Spleen (tissue), 11 donors: ENCODE measurements around the gene PEF1. TPM values are rescaled to one million over a fixed set of nuclear protein-coding genes. Genes with fewer than 3 reads are reported as not detected.

Experiments
- DNase-seq: peaks from one replicate; pipeline ENCODE4 v3.0.0-alpha.2; 2020
- H3K27ac ChIP-seq, 8 donors: fragments of 200-600 bp; sonication (generic) in 7 of 8; 1 replicate in 4 of 8; 2 replicates in 4 of 8; pipeline versions ENCODE4 v1.5.0 to v1.8.0; 2016 to 2021; ENCODE audit warnings: inconsistent platforms in 4 of 8, mild to moderate bottlenecking in 4 of 8, moderate library complexity in 1 of 8
- H3K27me3 ChIP-seq, 7 donors: fragments of 200-600 bp; sonication (generic) in 6 of 7; replicated peaks in 1 of 7; 1 replicate in 4 of 7; 2 replicates in 3 of 7; pipeline versions ENCODE4 v1.5.0 to v1.8.0; 2016 to 2021; ENCODE audit warnings: inconsistent platforms in 3 of 7, mild to moderate bottlenecking in 1 of 7
- H3K36me3 ChIP-seq, 6 donors: fragments of 200-600 bp; sonication (generic) in 5 of 6; 1 replicate in 4 of 6; 2 replicates in 2 of 6; pipeline versions ENCODE4 v1.5.0 to v1.8.0; 2016 to 2021; ENCODE audit warnings: inconsistent platforms in 2 of 6
- H3K4me1 ChIP-seq, 6 donors: fragments of 200-600 bp; sonication (generic) in 5 of 6; 1 replicate in 3 of 6; 2 replicates in 3 of 6; pipeline versions ENCODE4 v1.5.0 to v1.8.0; 2016 to 2021; ENCODE audit warnings: inconsistent platforms in 3 of 6
- H3K4me3 ChIP-seq, 8 donors: fragments of 200-600 bp; sonication (generic) in 7 of 8; 1 replicate in 4 of 8; 2 replicates in 4 of 8; pipeline versions ENCODE4 v1.5.0 to v1.8.0; 2016 to 2021; ENCODE audit warnings: inconsistent platforms in 4 of 8, mild to moderate bottlenecking in 4 of 8, moderate library complexity in 2 of 8
- H3K9me3 ChIP-seq, 8 donors: fragments of 200-600 bp; sonication (generic) in 7 of 8; 1 replicate in 4 of 8; 2 replicates in 4 of 8; pipeline versions ENCODE4 v1.5.0 to v1.8.0; 2016 to 2021; ENCODE audit warnings: inconsistent platforms in 4 of 8
- CTCF ChIP-seq, 11 experiments: fragments of 200-600 bp in 7 of 11; fragments of 450-650 bp in 4 of 11; sonication (generic) in 4 of 11; IDR thresholded peaks in 8 of 11; conservative IDR thresholded peaks in 3 of 11; 1 replicate in 7 of 11; 2 replicates in 4 of 11; pipeline versions ENCODE4 v1.4.0 to v1.8.0; 2016 to 2021; ENCODE audit warnings: antibody characterized with exemption in 11 of 11, inconsistent platforms in 4 of 11, mild to moderate bottlenecking in 1 of 11
- POLR2A ChIP-seq, 3 donors: fragments of 450-650 bp; IDR thresholded peaks; one replicate each; pipeline ENCODE4 v1.5.1; 2017; ENCODE audit warnings: antibody characterized with exemption in 3 of 3, mild to moderate bottlenecking in 1 of 3
- POLR2AphosphoS5 ChIP-seq, 3 donors: sonication (generic); formaldehyde crosslinking; IDR thresholded peaks; one replicate each; pipeline ENCODE4 v1.5.1; 2017; ENCODE audit warnings: antibody characterized with exemption in 3 of 3
- WGBS, 5 donors: extraction: QIAGEN DNeasy Blood & Tissue Kit in 3 of 5; methylation state at CpG; one replicate each; pipeline versions ENCODE4 v1.1.5 to v1.1.7; 2013 to 2018; 5-methylcytosine and 5-hydroxymethylcytosine counted together
- intact Hi-C: fragments of 100-400 bp; cut with DNase I; formaldehyde crosslinking; loops from one replicate; pipeline ENCODE4 v1.15.0; 2023; ENCODE audit warnings: low total_unique reads
- polyA plus RNA-seq, 3 donors: library from polyadenylated mRNA; stranded (reverse); fragments of 200-250 nt; gene quantifications; one replicate each; pipeline ENCODE4 v1.2.1, GENCODE V29; 2013
- total RNA-seq, 7 donors: library from RNA; depleted of rRNA in 3 of 7; stranded (reverse); fragments of >200 nt in 3 of 7; fragmentation: NEBNext Ultra II Directional in 4 of 7; extraction: Animal tissue kit (Norgen Biotek cat#: 25700) in 4 of 7; gene quantifications; one replicate each; pipeline versions ENCODE4 v1.1.0 to v1.2.1, GENCODE V29; 2016 to 2021
- donor health status: healthy with polysubstance abuse.
- donor health status: DM: no; HTN: no; CAD: no; lungs with moderate emphysema.
- donor health status: DM: no; HTN: no; CAD: no.
- donor health status: Bipolar disorder and iron deficiency.
- donor health status: healthy.
- donor health status: DM: no; HTN: no; CAD: no.
- donor health status: DM: yes; HTN: yes; CAD: no.

PEF1 gene
- total and polyA plus RNA-seq, 10 donors, result 46.5 to 73.4 (median 55.7) TPM

GRCh38 chr1:31652891-31653499 is 8.3 kb upstream of the PEF1 start:
- WGBS, 5 donors, result 77 to 87% (median 84%) methylated on average over 4 of the region's 4 CpGs
- no peaks in the 10 kb centered on the region for H3K9me3 ChIP-seq
- no peaks in the 10 kb centered on the region for H3K36me3 ChIP-seq
- H3K4me3 ChIP-seq, result no peak overlapping the region
- TF ChIP-seq POLR2A (IDR thresholded peaks at IDR 0.05) (no peak), POLR2AphosphoS5 (IDR thresholded peaks at IDR 0.05) (no peak), CTCF (IDR thresholded peaks at IDR 0.05 in 8 of 11, conservative IDR thresholded peaks at IDR 0.05 in 3 of 11) (no peak)
- no peak overlapping the region for H3K27ac ChIP-seq
- no peak for DNase-seq
- intact Hi-C loops, result no loop called here
- H3K27me3 ChIP-seq, result no peaks in the 10 kb centered on the region
- peaks cover 0 to 36% (median 4%) of the 10 kb centered on the region in 6 donors for H3K4me1 ChIP-seq

GRCh38 chr1:31651766-31652165 is 7.1 kb upstream of the PEF1 start:
- Histone ChIP-seq H3K4me3 (no peak overlapping the region), H3K4me1 (peaks cover 0 to 24% (median 4%) of the 10 kb centered on the region in 6 donors), H3K9me3 (no peaks in the 10 kb centered on the region), H3K27ac (no peak overlapping the region), H3K36me3 (no peaks in the 10 kb centered on the region), H3K27me3 (no peaks in the 10 kb centered on the region)
- TF ChIP-seq POLR2AphosphoS5 (IDR thresholded peaks at IDR 0.05) (no peak), POLR2A (IDR thresholded peaks at IDR 0.05) (no peak), CTCF (IDR thresholded peaks at IDR 0.05 in 8 of 11, conservative IDR thresholded peaks at IDR 0.05 in 3 of 11) (no peak)
- intact Hi-C loops, result no loop called here
- WGBS, 5 donors, result 64 to 75% (median 69%) methylated on average over 6 of the region's 6 CpGs
- DNase-seq, result no peak

GRCh38 chr1:31651089-31651420 is 6.4 kb upstream of the PEF1 start:
- DNase-seq, result no peak
- Histone ChIP-seq H3K27me3 (no peaks in the 10 kb centered on the region), H3K27ac (no peak overlapping the region), H3K9me3 (no peaks in the 10 kb centered on the region), H3K4me3 (no peak overlapping the region), H3K4me1 (peaks cover 0 to 23% (median 4%) of the 10 kb centered on the region in 6 donors), H3K36me3 (no peaks in the 10 kb centered on the region)
- TF ChIP-seq POLR2AphosphoS5 (IDR thresholded peaks at IDR 0.05), result no peak
- no peak for TF ChIP-seq POLR2A (IDR thresholded peaks at IDR 0.05)
- TF ChIP-seq CTCF (IDR thresholded peaks at IDR 0.05 in 8 of 11, conservative IDR thresholded peaks at IDR 0.05 in 3 of 11), result no peak
- WGBS, 5 donors, result 73 to 85% (median 76%) methylated on average over 1 of the region's 1 CpG
- intact Hi-C loops, result no loop called here

- Histone ChIP-seq H3K36me3 (no peaks in the 10 kb centered on the region), H3K27me3 (no peaks in the 10 kb centered on the region), H3K27ac (no peak overlapping the region), H3K4me1 (peaks cover 5 to 28% (median 10%) of the 10 kb centered on the region in 6 donors), H3K9me3 (no peaks in the 10 kb centered on the region), H3K4me3 (no peak overlapping the region)
- intact Hi-C loops, result no loop called here
- TF ChIP-seq CTCF (IDR thresholded peaks at IDR 0.05 in 8 of 11, conservative IDR thresholded peaks at IDR 0.05 in 3 of 11) (no peak), POLR2A (IDR thresholded peaks at IDR 0.05) (no peak), POLR2AphosphoS5 (IDR thresholded peaks at IDR 0.05) (no peak)
- no peak for DNase-seq
- 83 to 89% (median 83%) methylated on average over 9 of the region's 9 CpGs for WGBS, 5 donors
Observed at GRCh38 chr1:31650161-31651088, 5.7 kb upstream of the PEF1 start.
